ENCODE data around the gene TBC1D8. TPM values are rescaled to one million over a fixed set of nuclear protein-coding genes. Genes with fewer than 3 reads are reported as not detected.

Gene TBC1D8
- total and polyA plus RNA-seq, 2 of the 13 experiments (the other 11 are each of a cell fraction or from before 2014, with no cell fraction given) = 45.1 to 95.4 TPM

GRCh38 chr2:101149241-101150192, 1.7 kb downstream of the TBC1D8 start (continued):
- TF ChIP-seq EZH2 (conservative IDR thresholded peaks at IDR 0.05; ENCODE audit: low read depth, low read length) = no peak
- TF ChIP-seq GLMP (CRISPR knock-in tag; IDR thresholded peaks at IDR 0.05; ENCODE audit: borderline replicate concordance) = no peak
- TF ChIP-seq ZNF451 (CRISPR knock-in tag; IDR thresholded peaks at IDR 0.05) = no peak
- TF ChIP-seq FOXC1 (CRISPR knock-in tag; IDR thresholded peaks at IDR 0.05; ENCODE audit: borderline replicate concordance) = peak; percentile 76
- no peak for TF ChIP-seq ZNF337 (CRISPR knock-in tag; IDR thresholded peaks at IDR 0.05; ENCODE audit: borderline replicate concordance, low read depth)
- no peak for TF ChIP-seq ZNF333 (CRISPR knock-in tag; IDR thresholded peaks at IDR 0.05; ENCODE audit: borderline replicate concordance)
- 0 out of 2 replicates have a peak, but pooled peaks have one; percentile 22 for TF ChIP-seq ZSCAN5A (CRISPR knock-in tag; IDR thresholded peaks at IDR 0.05; ENCODE audit: borderline replicate concordance)
- TF ChIP-seq CAMTA2 (CRISPR knock-in tag; IDR thresholded peaks at IDR 0.05; ENCODE audit: borderline replicate concordance) = no peak
- no peak for TF ChIP-seq NFIC (IDR thresholded peaks at IDR 0.05; ENCODE audit: low read length)
- TF ChIP-seq POLR2A (IDR thresholded peaks at IDR 0.05; ENCODE audit: insufficient read depth in 1 of 2, low read depth in 2 of 2, low read length in 2 of 2) = peak; percentile 16 to 48; a peak in 1 of 4 replicates
- TF ChIP-seq AHDC1 (CRISPR knock-in tag; IDR thresholded peaks at IDR 0.05; ENCODE audit: borderline replicate concordance) = 0 out of 2 replicates have a peak, but pooled peaks have one; percentile 66
- no peak for TF ChIP-seq ZNF503 (CRISPR knock-in tag; IDR thresholded peaks at IDR 0.05)
- TF ChIP-seq HDAC2 (CRISPR knock-in tag; IDR thresholded peaks at IDR 0.05) = no peak
- TF ChIP-seq ARNT2 (CRISPR knock-in tag; IDR thresholded peaks at IDR 0.05; ENCODE audit: low read depth) = no peak
- TF ChIP-seq PAWR (CRISPR knock-in tag; IDR thresholded peaks at IDR 0.05; ENCODE audit: borderline replicate concordance) = no peak
- TF ChIP-seq MED13 (CRISPR knock-in tag; IDR thresholded peaks at IDR 0.05) = no peak

Measured in HepG2 (cell line).